COLO829 (cell line): ENCODE data around the gene TM4SF18.

Experiments used
- DNase-seq: peaks from one replicate; pipeline ENCODE4 v3.0.0; 2012; ENCODE audit warnings: low spot score

The TM4SF18 gene

DNA sequence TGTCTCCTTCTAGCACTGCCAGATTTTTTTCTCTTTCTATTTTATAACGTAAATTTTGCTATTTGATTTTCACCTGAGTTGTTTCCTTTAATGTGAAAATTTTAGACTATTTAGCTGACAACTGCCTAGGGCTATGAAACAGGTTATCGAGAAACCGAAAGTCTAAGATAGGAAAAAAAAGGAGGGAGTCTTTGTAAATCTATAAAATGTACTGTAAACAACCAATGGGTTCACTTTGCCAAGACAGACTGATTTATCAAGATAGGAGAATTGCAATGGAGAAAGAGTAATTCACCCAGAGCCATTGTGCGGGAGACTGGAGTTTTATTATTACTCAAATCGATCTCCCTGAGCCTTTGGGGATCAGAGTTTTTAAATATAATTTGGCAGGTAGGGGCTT is 50.0 kb downstream of the TM4SF18 start:
- no peak for DNase-seq

GRCh38 chr3:149282836-149283235 is 50.6 kb downstream of the TM4SF18 start:
- no peak for DNase-seq

GRCh38 chr3:149282322-149282721 is 51.1 kb downstream of the TM4SF18 start:
- no peak for DNase-seq

DNA sequence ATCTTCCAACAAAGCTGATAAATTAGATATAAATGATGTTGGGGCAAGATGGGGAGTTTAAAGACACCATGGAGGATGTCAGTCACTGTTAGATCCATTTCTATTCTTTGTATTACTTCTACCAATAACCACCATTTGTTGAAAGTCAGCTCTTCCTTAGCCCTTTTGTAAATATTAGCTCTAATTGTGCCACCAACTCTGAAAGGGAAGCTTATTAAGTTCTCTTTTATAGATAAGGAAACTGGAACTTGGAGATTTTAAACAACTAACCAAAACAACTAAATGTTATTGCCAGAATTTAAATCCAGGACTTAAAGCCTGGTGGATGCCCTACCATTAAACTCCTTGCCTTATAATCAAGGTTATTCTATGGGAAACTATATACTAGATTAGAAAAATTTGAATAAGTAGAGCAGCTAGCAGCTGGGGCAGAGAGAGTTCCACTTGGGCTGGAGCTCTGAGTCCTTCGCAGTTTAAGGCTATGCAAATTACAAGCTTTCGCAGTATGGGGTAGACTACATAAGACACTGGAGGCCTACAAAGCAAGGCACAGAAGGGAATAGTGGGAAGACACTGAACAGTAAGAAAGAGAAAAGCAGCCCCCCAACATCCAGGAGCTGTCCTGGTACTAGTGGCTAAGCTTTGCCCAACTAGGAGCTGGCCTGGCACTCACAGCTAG is 52.6 kb downstream of the TM4SF18 start:
- DNase-seq, result no peak

DNA sequence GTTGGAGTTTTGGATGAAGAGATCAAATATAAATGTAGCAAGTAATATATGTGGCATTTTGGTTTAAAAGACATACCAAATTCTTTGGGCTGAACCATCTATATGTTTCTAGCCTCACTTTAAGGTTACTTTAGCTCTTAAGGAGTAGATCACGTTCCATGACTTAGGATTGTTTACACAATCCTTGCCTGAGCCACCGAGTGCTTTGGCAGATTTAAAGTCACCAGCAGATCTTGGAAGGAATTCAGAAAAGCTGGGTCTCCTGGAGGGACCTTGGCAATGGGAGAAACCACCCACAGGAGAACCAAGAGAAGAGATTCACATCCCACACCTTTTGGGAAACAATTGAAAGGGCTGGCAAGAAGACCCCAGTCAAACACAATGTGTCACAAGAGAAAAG is 54.5 kb downstream of the TM4SF18 start:
- DNase-seq, result no peak

GRCh38 chr3:149277331-149277813 is 56.1 kb downstream of the TM4SF18 start:
- DNase-seq, result no peak

GRCh38 chr3:149276619-149277018 is 56.8 kb downstream of the TM4SF18 start:
- DNase-seq, result no peak

DNA sequence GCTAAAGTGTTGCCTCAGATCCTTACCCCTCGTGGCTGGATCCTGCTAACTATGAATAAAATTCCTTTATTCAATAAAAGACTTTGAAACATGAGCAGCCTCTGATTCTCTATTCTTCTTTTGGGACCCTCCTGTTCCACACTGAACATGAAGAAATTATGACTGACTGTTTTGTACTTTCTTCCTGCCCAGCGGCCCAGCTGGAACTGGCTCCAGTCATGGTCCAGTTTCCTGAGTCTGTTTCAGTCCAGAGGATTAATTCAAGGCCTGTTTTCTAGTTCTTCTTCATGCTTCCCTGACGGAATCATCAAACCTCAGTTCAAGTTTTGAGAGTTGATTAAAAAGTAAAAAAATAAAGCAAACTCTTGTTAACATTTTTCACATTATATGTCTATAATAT is 59.2 kb downstream of the TM4SF18 start:
- no peak for DNase-seq

GRCh38 chr3:149273096-149273751 is 60.2 kb downstream of the TM4SF18 start:
- DNase-seq, result peak; percentile 90

DNA sequence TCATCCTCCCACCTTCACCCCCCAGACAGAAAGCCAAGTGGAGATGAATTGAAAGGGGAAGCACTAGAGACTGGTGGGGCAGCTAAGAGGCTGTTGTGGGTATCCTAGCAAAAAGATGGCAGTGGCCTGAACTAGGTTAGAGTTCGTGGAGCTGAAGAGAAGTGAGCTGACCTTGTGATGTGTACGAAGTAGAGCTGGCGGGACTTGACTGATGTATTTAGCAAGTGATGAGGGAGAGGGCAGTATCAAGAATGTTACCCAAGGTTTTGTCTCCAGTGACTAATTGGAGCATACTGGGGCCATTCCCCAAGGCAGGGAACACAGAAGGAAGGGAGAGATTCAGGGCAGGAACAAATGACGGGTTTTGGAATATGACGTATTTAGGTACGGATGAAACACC is 61.8 kb downstream of the TM4SF18 start:
- no peak for DNase-seq

DNA sequence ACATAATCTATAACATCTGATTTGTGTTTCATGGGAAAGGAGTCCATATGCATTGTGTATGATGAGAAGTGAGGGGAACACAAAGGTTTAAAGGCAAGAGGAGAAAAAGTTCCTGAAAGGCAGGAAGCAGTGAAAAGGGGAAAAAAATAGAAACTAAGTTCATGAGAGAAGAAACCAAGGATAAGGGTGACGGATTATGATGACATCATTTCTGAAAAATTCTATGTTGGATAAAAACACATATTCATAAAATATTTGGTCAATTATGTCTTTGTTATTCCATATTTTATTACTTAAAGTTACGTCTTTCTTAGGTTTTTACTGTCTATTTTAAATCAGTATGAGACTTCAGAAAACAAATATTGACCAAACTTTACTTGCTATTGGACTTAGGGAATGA is 63.3 kb downstream of the TM4SF18 start:
- no peak for DNase-seq

DNA sequence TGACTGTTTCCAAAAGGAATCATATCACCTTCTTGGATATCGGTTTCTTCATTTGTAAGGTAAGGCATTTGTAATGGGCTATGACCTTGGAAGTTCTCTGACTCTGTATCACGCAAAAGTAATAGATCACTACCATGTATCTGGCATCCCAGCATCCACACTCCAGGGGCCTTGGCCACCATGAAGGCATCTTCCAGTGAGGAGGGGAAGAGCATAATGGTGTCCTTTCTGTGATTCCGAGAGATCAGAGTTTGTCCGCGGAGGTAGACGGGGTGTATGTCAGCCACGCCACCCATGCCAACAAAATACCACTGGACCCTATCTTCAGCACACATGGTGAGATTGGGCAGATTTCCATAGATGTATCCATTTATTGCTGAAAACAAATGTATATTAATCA is 63.7 kb downstream of the TM4SF18 start:
- no peak for DNase-seq
